GM12873 (cell line): Measurements from ENCODE around the gene ROGDI.

Experiments used
- CTCF ChIP-seq: IDR thresholded peaks from 2 replicates; pipeline ENCODE4 v1.5.1; 2012; ENCODE audit warnings: low read depth, mild to moderate bottlenecking, moderate library complexity, low read length, control low read depth; ENCODE audit not compliant: insufficient read depth; ENCODE audit errors: missing control alignments

Gene ROGDI

GRCh38 chr16:4813251-4814003 lies 11.0 kb upstream of the ROGDI start:
- no peak for TF ChIP-seq CTCF

- TF ChIP-seq CTCF, result no peak
Measured at GRCh38 chr16:4811773-4812172, 9.3 kb upstream of the ROGDI start.

- no peak for TF ChIP-seq CTCF
Measured at GRCh38 chr16:4811242-4811641, 8.8 kb upstream of the ROGDI start.

- TF ChIP-seq CTCF, result no peak
Measured at GRCh38 chr16:4806280-4806679, 3.8 kb upstream of the ROGDI start.

GRCh38 chr16:4805231-4805630 lies 2.8 kb upstream of the ROGDI start:
- no peak for TF ChIP-seq CTCF

- TF ChIP-seq CTCF, result no peak
Measured at GRCh38 chr16:4803898-4804762, 1.7 kb upstream of the ROGDI start.

- TF ChIP-seq CTCF, result no peak
Measured at GRCh38 chr16:4803401-4803844, 990 bp upstream of the ROGDI start.
